ENCODE measurements around the gene SLC11A1. TPM values are rescaled to one million over a fixed set of nuclear protein-coding genes. Genes with fewer than 3 reads are reported as not detected.

SLC11A1 gene
- total RNA-seq, 4 donors from 2014 or later, result 5.6 to 38.1 (median 20.7) TPM

GRCh38 chr2:218383892-218384519, 1.9 kb downstream of the SLC11A1 start:
- Histone ChIP-seq H3K4me3 (peak overlapping the region in 2 of 4 donors; percentile 12 to 40), H3K27me3 (peaks cover 0 to 2% (median 0%) of the 10 kb centered on the region in 4 donors), H3K4me1 (peaks cover 10 to 12% (median 11%) of the 10 kb centered on the region in 4 donors), H3K36me3 (no peaks in the 10 kb centered on the region), H3K9me3 (no peaks in the 10 kb centered on the region), H3K27ac (replicated peaks in 1 of 4) (peak overlapping the region in 1 of 4 donors; percentile 4)
- intact Hi-C loops (cut with DNase I), result no loop called here
- WGBS, result 84% methylated on average over 10 of the region's 10 CpGs
- TF ChIP-seq POLR2AphosphoS5 (IDR thresholded peaks at IDR 0.05) (no peak), CTCF (IDR thresholded peaks at IDR 0.05) (no peak), POLR2A (IDR thresholded peaks at IDR 0.05; ENCODE audit: low read depth) (no peak)
- DNase-seq (ENCODE audit: extremely low spot score), result no peak

GRCh38 chr2:218384975-218385374, 2.9 kb downstream of the SLC11A1 start:
- intact Hi-C loops (cut with DNase I), result no loop called here

GRCh38 chr2:218386505-218387368, 4.7 kb downstream of the SLC11A1 start:
- DNase-seq (ENCODE audit: extremely low spot score), result no peak
- no peaks in the 10 kb centered on the region for H3K9me3 ChIP-seq
- no peak for TF ChIP-seq POLR2A (IDR thresholded peaks at IDR 0.05; ENCODE audit: low read depth)
- no peak for TF ChIP-seq POLR2AphosphoS5 (IDR thresholded peaks at IDR 0.05)
- no peak for TF ChIP-seq CTCF (IDR thresholded peaks at IDR 0.05)
- TF ChIP-seq EP300 (IDR thresholded peaks at IDR 0.05), result no peak
- H3K36me3 ChIP-seq, result no peaks in the 10 kb centered on the region
- peaks cover 10 to 12% (median 11%) of the 10 kb centered on the region in 4 donors for H3K4me1 ChIP-seq
- peak overlapping the region in 2 of 4 donors; percentile 45 to 51 for H3K4me3 ChIP-seq
- intact Hi-C loops (cut with DNase I), result no loop called here
- H3K27me3 ChIP-seq, result peaks cover 0 to 2% (median 0%) of the 10 kb centered on the region in 4 donors
- 77% methylated on average over 23 of the region's 23 CpGs for WGBS
- H3K27ac ChIP-seq (replicated peaks in 1 of 4), result no peak overlapping the region

More at GRCh38 chr2:218384975-218385374, 2.9 kb downstream of the SLC11A1 start:
- WGBS, result 95% methylated on average over 6 of the region's 9 CpGs
- no peaks in the 10 kb centered on the region for H3K9me3 ChIP-seq
- no peak overlapping the region for H3K27ac ChIP-seq (replicated peaks in 1 of 4)
- no peak for TF ChIP-seq POLR2AphosphoS5 (IDR thresholded peaks at IDR 0.05)
- no peak for TF ChIP-seq CTCF (IDR thresholded peaks at IDR 0.05)
- H3K27me3 ChIP-seq, result peaks cover 0 to 2% (median 0%) of the 10 kb centered on the region in 4 donors
- no peaks in the 10 kb centered on the region for H3K36me3 ChIP-seq
- DNase-seq (ENCODE audit: extremely low spot score), result no peak
- peaks cover 10 to 12% (median 11%) of the 10 kb centered on the region in 4 donors for H3K4me1 ChIP-seq
- no peak overlapping the region for H3K4me3 ChIP-seq

- DNase-seq (ENCODE audit: extremely low spot score), result no peak
These were observed 5.5 kb downstream of the SLC11A1 start for GRCh38 chr2:218387369-218388194.

More at GRCh38 chr2:218387369-218388194, 5.5 kb downstream of the SLC11A1 start:
- 15% methylated on average over 24 of the region's 38 CpGs for WGBS
- Histone ChIP-seq H3K9me3 (no peaks in the 10 kb centered on the region), H3K4me3 (peak overlapping the region; percentile 36 to 51 (median 45)), H3K36me3 (no peaks in the 10 kb centered on the region), H3K4me1 (peaks cover 10 to 12% (median 11%) of the 10 kb centered on the region in 4 donors), H3K27me3 (peaks cover 0 to 2% (median 0%) of the 10 kb centered on the region in 4 donors), H3K27ac (replicated peaks in 1 of 4) (no peak overlapping the region)
- intact Hi-C loops (cut with DNase I), result no loop called here
- TF ChIP-seq POLR2AphosphoS5 (IDR thresholded peaks at IDR 0.05) (peak in 1 of 2 donors; percentile 35), EP300 (IDR thresholded peaks at IDR 0.05) (no peak)
